ENCODE data around the gene FAM13C.

The FAM13C gene

GRCh38 chr10:59237775-59238174 is 124.6 kb downstream of the FAM13C start:
- Mint-ChIP-seq H3K27ac (no peak overlapping the region), H3K27me3 (ENCODE audit: low read depth, poor library complexity) (peaks cover 5% of the 10 kb centered on the region), H3K4me1 (no peaks in the 10 kb centered on the region), H3K36me3 (ENCODE audit: low read depth) (peaks cover 7% of the 10 kb centered on the region), H3K4me3 (no peak overlapping the region), H3K9me3 (peaks cover 8% of the 10 kb centered on the region)
- TF ChIP-seq CTCF (IDR thresholded peaks at IDR 0.05), result no peak
- no peak for DNase-seq

DNA sequence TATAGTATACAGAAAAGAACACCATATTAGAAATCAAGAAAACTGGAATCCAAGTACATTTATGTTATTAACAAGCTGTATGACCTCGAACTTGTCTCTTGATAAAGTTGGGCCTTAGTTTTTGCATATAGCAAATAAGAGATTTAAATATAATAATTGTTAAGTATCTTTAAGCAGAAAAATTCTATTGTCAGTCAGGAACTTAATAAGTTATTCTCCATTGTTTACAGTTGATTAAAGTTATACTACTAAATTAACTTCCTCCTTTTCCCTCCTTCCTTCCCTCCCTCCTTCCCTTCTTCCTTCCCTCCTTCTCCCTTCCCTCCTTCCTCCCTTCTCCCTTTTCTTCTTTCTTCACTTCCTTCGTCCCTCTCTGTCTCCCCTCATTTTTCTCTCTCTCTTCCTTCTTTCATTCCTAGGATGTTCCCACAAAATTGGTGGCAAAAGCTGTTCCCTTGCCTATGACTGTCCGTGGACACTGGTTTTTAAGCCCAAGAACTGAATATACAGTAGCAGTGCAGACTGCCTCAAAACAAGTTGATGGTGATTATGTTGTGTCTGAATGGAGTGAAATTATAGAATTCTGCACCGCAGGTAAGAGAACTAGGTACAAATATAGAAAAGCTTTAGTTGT is 126.2 kb downstream of the FAM13C start:
- Mint-ChIP-seq H3K4me1 (no peaks in the 10 kb centered on the region), H3K9me3 (peaks cover 8% of the 10 kb centered on the region), H3K27ac (no peak overlapping the region), H3K4me3 (no peak overlapping the region), H3K36me3 (ENCODE audit: low read depth) (peaks cover 7% of the 10 kb centered on the region), H3K27me3 (ENCODE audit: low read depth, poor library complexity) (peaks cover 5% of the 10 kb centered on the region)
- no peak for DNase-seq
- no peak for TF ChIP-seq CTCF (IDR thresholded peaks at IDR 0.05)

- Mint-ChIP-seq H3K4me1 (no peaks in the 10 kb centered on the region), H3K36me3 (ENCODE audit: low read depth) (peaks cover 7% of the 10 kb centered on the region), H3K27ac (no peak overlapping the region), H3K4me3 (no peak overlapping the region), H3K9me3 (peaks cover 8% of the 10 kb centered on the region), H3K27me3 (ENCODE audit: low read depth, poor library complexity) (peaks cover 5% of the 10 kb centered on the region)
- TF ChIP-seq CTCF (IDR thresholded peaks at IDR 0.05), result peak; percentile 57
- DNase-seq, result peak; percentile 9
Observed at GRCh38 chr10:59234816-59235429, 127.4 kb downstream of the FAM13C start.

GRCh38 chr10:59234194-59234593 is 128.2 kb downstream of the FAM13C start:
- Mint-ChIP-seq H3K27ac (no peak overlapping the region), H3K4me1 (no peaks in the 10 kb centered on the region), H3K4me3 (no peak overlapping the region), H3K27me3 (ENCODE audit: low read depth, poor library complexity) (peaks cover 5% of the 10 kb centered on the region), H3K9me3 (peaks cover 5% of the 10 kb centered on the region), H3K36me3 (ENCODE audit: low read depth) (peaks cover 6% of the 10 kb centered on the region)
- no peak for DNase-seq
- TF ChIP-seq CTCF (IDR thresholded peaks at IDR 0.05), result no peak

- Mint-ChIP-seq H3K36me3 (ENCODE audit: low read depth) (no peaks in the 10 kb centered on the region), H3K4me3 (no peak overlapping the region), H3K27me3 (ENCODE audit: low read depth, poor library complexity) (no peaks in the 10 kb centered on the region), H3K4me1 (no peaks in the 10 kb centered on the region), H3K27ac (no peak overlapping the region), H3K9me3 (no peaks in the 10 kb centered on the region)
- no peak for DNase-seq
- TF ChIP-seq CTCF (IDR thresholded peaks at IDR 0.05), result no peak
Observed at GRCh38 chr10:59229441-59229840, 132.9 kb downstream of the FAM13C start.

- no peaks in the 10 kb centered on the region for H3K4me1 Mint-ChIP-seq
- no peaks in the 10 kb centered on the region for H3K9me3 Mint-ChIP-seq
- H3K4me3 Mint-ChIP-seq, result no peak overlapping the region
- TF ChIP-seq CTCF (IDR thresholded peaks at IDR 0.05), result no peak
- H3K27ac Mint-ChIP-seq, result no peak overlapping the region
- no peak for DNase-seq
- H3K36me3 Mint-ChIP-seq (ENCODE audit: low read depth), result no peaks in the 10 kb centered on the region
- no peaks in the 10 kb centered on the region for H3K27me3 Mint-ChIP-seq (ENCODE audit: low read depth, poor library complexity)
Observed at GRCh38 chr10:59227136-59227673, 135.1 kb downstream of the FAM13C start.

Data from nephron progenitor cell (in vitro differentiated cells).